K562 (cell line): ENCODE results near the gene PTK7. TPM values are rescaled to one million over a fixed set of nuclear protein-coding genes. Genes with fewer than 3 reads are reported as not detected.
A peak's percentile ranks its signal among the peaks of the same experiment; 100 is the strongest.

Experiments used
- ATAC-seq: fragments of 200-7000 bp; cut with Tn5 transposase; 3 replicates; pipeline ENCODE4 v1.9.1; 2020; ENCODE audit warnings: moderate library complexity
- BruUV-seq: library from RNA; stranded (reverse); fragments of 400-500 nt; replicated peaks from 2 replicates; lab custom pipeline; 2021; lab: Mats Ljungman, UMichigan
- CTCF ChIA-PET: fragments of 300-600 bp; formaldehyde crosslinking; extraction: SDS; loops from one replicate; lab custom pipeline; 2021; ENCODE audit warnings: low intra/inter-chr PET ratio; lab: Yijun Ruan, JAX
- POLR2A ChIA-PET: fragments of 300-600, 350-650 bp; sonication (Branson Sonifier 250); formaldehyde crosslinking; extraction: SDS; loops from one replicate; lab custom pipeline; 2021; ENCODE audit warnings: antibody characterized with exemption, inconsistent platforms; lab: Yijun Ruan, JAX
- DNase-seq, 4 experiments: peaks; one replicate each; pipeline versions ENCODE4 v3.0.0 to v3.0.0-alpha.2; 2011 to 2018; ENCODE audit warnings: low spot score in 3 of 4, mixed read lengths in 3 of 4; ENCODE audit errors: extremely low read depth in 1 of 4
- FAIRE-seq: peaks from 2 replicates; lab custom pipeline; 2011; peaks lifted over from hg19 to GRCh38; lab: Jason Lieb, UNC
- H2AFZ ChIP-seq: 2 replicates; pipeline ENCODE4 v1.6.0; 2011; ENCODE audit warnings: low read depth, low read length, control low read depth, inconsistent platforms
- H3K27ac ChIP-seq: fragments of 200-600 bp; 3 replicates; pipeline ENCODE4 v1.8.0; 2011; ENCODE audit warnings: low read depth, mild to moderate bottlenecking, control low read depth, inconsistent platforms, low read length, moderate library complexity, mixed read lengths; ENCODE audit errors: extremely low read depth
- H3K27me3 ChIP-seq, 2 experiments: fragments of 300-600 bp in 1 of 2; 2 replicates in 1 of 2; 3 replicates in 1 of 2; pipeline versions ENCODE4 v1.6.0 to v1.8.0; 2011; ENCODE audit warnings: inconsistent platforms in 2 of 2, low read length in 2 of 2, mild to moderate bottlenecking in 1 of 2, mixed read lengths in 1 of 2, moderate library complexity in 1 of 2; ENCODE audit not compliant: control insufficient read depth in 2 of 2, insufficient read depth in 2 of 2
- H3K36me3 ChIP-seq: fragments of 300-600 bp; 3 replicates; pipeline ENCODE4 v1.8.0; 2011; ENCODE audit warnings: mild to moderate bottlenecking, low read length, inconsistent platforms; ENCODE audit not compliant: control insufficient read depth, insufficient read depth
- H3K4me1 ChIP-seq, 2 experiments: fragments of 200-600 bp in 1 of 2; replicated peaks in 1 of 2; 2 replicates in 1 of 2; 3 replicates in 1 of 2; pipeline versions ENCODE4 v1.5.1 to v1.8.0; 2011; ENCODE audit warnings: inconsistent platforms in 2 of 2, low read length in 2 of 2, mild to moderate bottlenecking in 1 of 2, mixed read lengths in 1 of 2, moderate library complexity in 1 of 2; ENCODE audit not compliant: control insufficient read depth in 2 of 2, insufficient read depth in 2 of 2
- H3K4me2 ChIP-seq: 2 replicates; pipeline ENCODE4 v1.6.1; 2011; ENCODE audit warnings: low read length, control low read depth, inconsistent platforms, mixed read lengths; ENCODE audit not compliant: insufficient read depth
- H3K4me3 ChIP-seq: fragments of 200-600 bp; sonication (generic), shearing (Covaris generic); 2 replicates; pipeline ENCODE4 v1.5.1; 2016; ENCODE audit warnings: control low read depth, inconsistent platforms
- H3K79me2 ChIP-seq: fragments of 200-600 bp; 3 replicates; pipeline ENCODE4 v1.8.0; 2011; ENCODE audit warnings: low read length, inconsistent platforms; ENCODE audit not compliant: control insufficient read depth, insufficient read depth
- H3K9ac ChIP-seq, 2 experiments: 2 replicates each; pipeline versions ENCODE4 v1.6.0 to v1.6.1; 2011; ENCODE audit warnings: low read depth in 2 of 2, low read length in 2 of 2, control low read depth in 1 of 2, inconsistent platforms in 1 of 2, mild to moderate bottlenecking in 1 of 2, mixed read lengths in 1 of 2; ENCODE audit not compliant: insufficient read depth in 1 of 2
- H3K9me1 ChIP-seq: one replicate; pipeline ENCODE4 v1.6.0; 2011; ENCODE audit warnings: inconsistent platforms, mild to moderate bottlenecking, low read length, moderate library complexity; ENCODE audit not compliant: control insufficient read depth, insufficient read depth
- H3K9me3 ChIP-seq: replicated peaks from 2 replicates; pipeline ENCODE4 v1.5.1; 2011; ENCODE audit warnings: low read depth, low read length, inconsistent platforms; ENCODE audit not compliant: control insufficient read depth, insufficient read depth
- H4K20me1 ChIP-seq: replicated peaks from 2 replicates; pipeline ENCODE4 v1.6.1; 2011; ENCODE audit warnings: low read length, inconsistent platforms, mixed read lengths; ENCODE audit not compliant: control insufficient read depth, insufficient read depth
- CTBP1 ChIP-seq: fragments of 450-650 bp; IDR thresholded peaks from 2 replicates; pipeline ENCODE4 v1.6.1; 2016; ENCODE audit warnings: borderline replicate concordance
- ESRRB ChIP-seq: fragments of 250-450 bp; sonication (Bioruptor Pico); IDR thresholded peaks from 2 replicates; pipeline ENCODE4 v1.5.0; 2020; ENCODE audit warnings: mild to moderate bottlenecking, moderate library complexity, borderline replicate concordance
- FOXP1 ChIP-seq: sonication (generic); formaldehyde crosslinking; IDR thresholded peaks from 2 replicates; pipeline ENCODE4 v1.8.0; 2022; ENCODE audit warnings: mild to moderate bottlenecking, missing genetic modification reagents
- KAT8 ChIP-seq: fragments of 450-650 bp; IDR thresholded peaks from 2 replicates; pipeline ENCODE4 v1.6.1; 2016; ENCODE audit warnings: low read depth, mild to moderate bottlenecking
- MTA3 ChIP-seq: fragments of 450-650 bp; formaldehyde crosslinking; IDR thresholded peaks from 2 replicates; pipeline ENCODE4 v1.6.1; 2017; ENCODE audit warnings: mild to moderate bottlenecking, borderline replicate concordance
- SAP30 ChIP-seq: fragments of 200-600 bp; sonication (generic); IDR thresholded peaks from 2 replicates; pipeline ENCODE4 v1.6.1; 2012; ENCODE audit warnings: borderline replicate concordance, low read depth, mild to moderate bottlenecking, moderate library complexity, low read length, control low read depth, inconsistent platforms; ENCODE audit not compliant: insufficient read depth, poor library complexity, severe bottlenecking
- SNRNP70 ChIP-seq: fragments of 200-400 bp; formaldehyde crosslinking; optimal IDR thresholded peaks from 2 replicates; pipeline ENCODE3; 2017; ENCODE audit warnings: low read depth, low read length
- TAF1 ChIP-seq: IDR thresholded peaks from 2 replicates; pipeline ENCODE4 v1.6.1; 2011; ENCODE audit warnings: mild to moderate bottlenecking, low read length, moderate library complexity; ENCODE audit not compliant: insufficient read depth, control insufficient read depth, severe bottlenecking; ENCODE audit errors: extremely low read depth
- ZFPM2 ChIP-seq: fragments of 250-450 bp; sonication (Bioruptor Pico); IDR thresholded peaks from 2 replicates; pipeline ENCODE4 v1.5.1; 2022; ENCODE audit warnings: mild to moderate bottlenecking
- ZNF12 ChIP-seq: sonication (generic); formaldehyde crosslinking; IDR thresholded peaks from 2 replicates; pipeline ENCODE4 v1.4.0; 2020; ENCODE audit warnings: mild to moderate bottlenecking, missing genetic modification reagents
- WGBS: fragments of 100-300 bp; shearing (Covaris generic); methylation state at CpG from one replicate; pipeline ENCODE4 v1.1.6; 2016; ENCODE audit warnings: low coverage, mixed read lengths; ENCODE audit not compliant: insufficient coverage; ENCODE audit errors: missing lambda C conversion rate; 5-methylcytosine and 5-hydroxymethylcytosine counted together
- in situ Hi-C: fragments of 300-500 bp; cut with MboI; formaldehyde crosslinking; loops from 4 replicates; pipeline ENCODE4 v1.15.0; 2018; ENCODE audit warnings: inconsistent platforms, mixed read lengths
- intact Hi-C: fragments of 100-400 bp; cut with micrococcal nuclease; formaldehyde crosslinking; loops from 2 replicates; pipeline ENCODE4 v1.14.2; 2022
- polyA plus RNA-seq, 8 experiments: library from polyadenylated mRNA; depleted of rRNA in 4 of 8; stranded (reverse) in 5 of 8; unstranded in 3 of 8; fragments of >200 nt; fragmentation: Nextera tagmentation in 2 of 8; fragmentation: Illumina TruSeq in 1 of 8; extraction: Ambion mirVana in 2 of 8; extraction: Trizol in 1 of 8; gene quantifications; 2 replicates each; pipeline versions ENCODE4 v1.2.1 to v1.2.3, GENCODE V29; 2011 to 2014; ENCODE audit warnings: inconsistent platforms in 1 of 8, missing spikeins in 1 of 8
- total RNA-seq, 7 experiments: library from RNA; depleted of rRNA in 6 of 7; stranded (reverse); fragments of >200 nt in 6 of 7; fragmentation: Illumina TruSeq in 2 of 7; extraction: Trizol in 2 of 7; gene quantifications; 2 replicates each; pipeline versions ENCODE4 v1.2.1 to v1.2.3, GENCODE V29; 2011 to 2021; ENCODE audit warnings: low replicate concordance in 1 of 7
- TF ChIP-seq, protein P1 (sequence below): fragments of 250-450 bp; sonication (Bioruptor Pico); IDR thresholded peaks from 2 replicates; pipeline ENCODE4 v1.8.0; 2021; ENCODE audit warnings: borderline replicate concordance, mild to moderate bottlenecking, moderate library complexity; ENCODE audit not compliant: poor library complexity, severe bottlenecking
- TF ChIP-seq, protein P2 (sequence below): fragments of 450-650 bp; IDR thresholded peaks from 2 replicates; pipeline ENCODE4 v1.6.1; 2017; ENCODE audit warnings: antibody characterized with exemption, mild to moderate bottlenecking
- TF ChIP-seq, protein P3 (sequence below): sonication (generic); formaldehyde crosslinking; IDR thresholded peaks from 2 replicates; pipeline ENCODE4 v1.8.1; 2023; ENCODE audit warnings: mild to moderate bottlenecking, missing genetic modification reagents

PTK7 gene
- total and polyA plus RNA-seq, 9 of the 15 experiments (the other 6 are each of a cell fraction or from before 2014, with no cell fraction given): 0.20 to 6.8 (median 4.2) TPM

DNA sequence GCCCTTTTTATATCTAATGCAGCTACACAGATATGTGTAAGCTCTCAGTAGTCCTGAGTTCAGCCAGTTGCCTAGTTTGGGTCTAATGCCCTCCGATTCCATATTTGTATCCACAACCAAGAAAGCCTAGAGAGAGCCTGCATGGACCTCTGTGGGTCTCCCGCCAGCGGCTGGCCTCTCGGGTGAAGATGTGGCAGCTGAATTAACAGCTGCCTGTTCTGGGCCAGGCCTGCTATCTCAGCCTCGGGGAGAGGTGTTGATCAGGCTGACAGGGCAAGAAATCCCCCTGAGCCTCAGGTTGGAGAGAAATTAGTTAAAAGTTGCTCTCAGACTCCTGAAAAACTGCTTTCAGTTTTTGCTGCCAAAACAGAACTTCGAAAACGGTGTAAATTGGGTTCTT is 19.8 kb downstream of the PTK7 start:
- peak overlapping the region; percentile 4; the same call in 2 of the 3 replicates for H3K27ac ChIP-seq
- no peaks in the 10 kb centered on the region for H3K36me3 ChIP-seq
- no peaks in the 10 kb centered on the region for H3K27me3 ChIP-seq
- ChIA-PET POLR2A (interaction anchor here (0.6 to 2.5 kb wide), 11 partner anchors 7 to 85 kb away, joined by 3 to 11 read pairs (median 3); partner anchors contain the start of gene KLHDC3), CTCF (no interaction called here)
- FAIRE-seq (no peak), ATAC-seq (peak; percentile 9; the same call in 1 of the 3 replicates), DNase-seq (peak in 1 of 4 experiments; percentile 29)
- WGBS: 49% methylated on average over 7 of the region's 7 CpGs
- peak overlapping the region in 1 of 2 experiments; percentile 87; a peak in 1 of 4 replicates for H3K9ac ChIP-seq
- in situ Hi-C loops: no loop called here
- BruUV-seq: no TSS peak
- no peak overlapping the region for H3K4me3 ChIP-seq
- peaks cover 22 to 27% of the 10 kb centered on the region in 2 experiments for H3K4me1 ChIP-seq
- no peaks in the 10 kb centered on the region for H3K79me2 ChIP-seq
- intact Hi-C loops: no loop called here
- peak overlapping the region; percentile 41 for H2AFZ ChIP-seq
- H3K9me1 ChIP-seq: no peaks in the 10 kb centered on the region
- peak overlapping the region; percentile 0; the same call in 1 of the 2 replicates for H3K4me2 ChIP-seq
- no peaks in the 10 kb centered on the region for H4K20me1 ChIP-seq
- TF ChIP-seq FOXP1 (CRISPR knock-in tag) (no peak), KAT8 (no peak), SNRNP70 (no peak), MTA3 (no peak), TAF1 (no peak), SAP30 (no peak), CTBP1 (no peak), ZNF12 (no peak), ESRRB (no peak), ZFPM2 (CRISPR knock-in tag) (no peak)
- TF ChIP-seq, protein P1, sequence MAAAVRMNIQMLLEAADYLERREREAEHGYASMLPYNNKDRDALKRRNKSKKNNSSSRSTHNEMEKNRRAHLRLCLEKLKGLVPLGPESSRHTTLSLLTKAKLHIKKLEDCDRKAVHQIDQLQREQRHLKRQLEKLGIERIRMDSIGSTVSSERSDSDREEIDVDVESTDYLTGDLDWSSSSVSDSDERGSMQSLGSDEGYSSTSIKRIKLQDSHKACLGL (CRISPR knock-in tag): no peak
- TF ChIP-seq, protein P2, sequence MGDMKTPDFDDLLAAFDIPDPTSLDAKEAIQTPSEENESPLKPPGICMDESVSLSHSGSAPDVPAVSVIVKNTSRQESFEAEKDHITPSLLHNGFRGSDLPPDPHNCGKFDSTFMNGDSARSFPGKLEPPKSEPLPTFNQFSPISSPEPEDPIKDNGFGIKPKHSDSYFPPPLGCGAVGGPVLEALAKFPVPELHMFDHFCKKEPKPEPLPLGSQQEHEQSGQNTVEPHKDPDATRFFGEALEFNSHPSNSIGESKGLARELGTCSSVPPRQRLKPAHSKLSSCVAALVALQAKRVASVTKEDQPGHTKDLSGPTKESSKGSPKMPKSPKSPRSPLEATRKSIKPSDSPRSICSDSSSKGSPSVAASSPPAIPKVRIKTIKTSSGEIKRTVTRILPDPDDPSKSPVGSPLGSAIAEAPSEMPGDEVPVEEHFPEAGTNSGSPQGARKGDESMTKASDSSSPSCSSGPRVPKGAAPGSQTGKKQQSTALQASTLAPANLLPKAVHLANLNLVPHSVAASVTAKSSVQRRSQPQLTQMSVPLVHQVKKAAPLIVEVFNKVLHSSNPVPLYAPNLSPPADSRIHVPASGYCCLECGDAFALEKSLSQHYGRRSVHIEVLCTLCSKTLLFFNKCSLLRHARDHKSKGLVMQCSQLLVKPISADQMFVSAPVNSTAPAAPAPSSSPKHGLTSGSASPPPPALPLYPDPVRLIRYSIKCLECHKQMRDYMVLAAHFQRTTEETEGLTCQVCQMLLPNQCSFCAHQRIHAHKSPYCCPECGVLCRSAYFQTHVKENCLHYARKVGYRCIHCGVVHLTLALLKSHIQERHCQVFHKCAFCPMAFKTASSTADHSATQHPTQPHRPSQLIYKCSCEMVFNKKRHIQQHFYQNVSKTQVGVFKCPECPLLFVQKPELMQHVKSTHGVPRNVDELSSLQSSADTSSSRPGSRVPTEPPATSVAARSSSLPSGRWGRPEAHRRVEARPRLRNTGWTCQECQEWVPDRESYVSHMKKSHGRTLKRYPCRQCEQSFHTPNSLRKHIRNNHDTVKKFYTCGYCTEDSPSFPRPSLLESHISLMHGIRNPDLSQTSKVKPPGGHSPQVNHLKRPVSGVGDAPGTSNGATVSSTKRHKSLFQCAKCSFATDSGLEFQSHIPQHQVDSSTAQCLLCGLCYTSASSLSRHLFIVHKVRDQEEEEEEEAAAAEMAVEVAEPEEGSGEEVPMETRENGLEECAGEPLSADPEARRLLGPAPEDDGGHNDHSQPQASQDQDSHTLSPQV: 0 out of 2 replicates have a peak, but pooled peaks have one; percentile 4
- TF ChIP-seq, protein P3, sequence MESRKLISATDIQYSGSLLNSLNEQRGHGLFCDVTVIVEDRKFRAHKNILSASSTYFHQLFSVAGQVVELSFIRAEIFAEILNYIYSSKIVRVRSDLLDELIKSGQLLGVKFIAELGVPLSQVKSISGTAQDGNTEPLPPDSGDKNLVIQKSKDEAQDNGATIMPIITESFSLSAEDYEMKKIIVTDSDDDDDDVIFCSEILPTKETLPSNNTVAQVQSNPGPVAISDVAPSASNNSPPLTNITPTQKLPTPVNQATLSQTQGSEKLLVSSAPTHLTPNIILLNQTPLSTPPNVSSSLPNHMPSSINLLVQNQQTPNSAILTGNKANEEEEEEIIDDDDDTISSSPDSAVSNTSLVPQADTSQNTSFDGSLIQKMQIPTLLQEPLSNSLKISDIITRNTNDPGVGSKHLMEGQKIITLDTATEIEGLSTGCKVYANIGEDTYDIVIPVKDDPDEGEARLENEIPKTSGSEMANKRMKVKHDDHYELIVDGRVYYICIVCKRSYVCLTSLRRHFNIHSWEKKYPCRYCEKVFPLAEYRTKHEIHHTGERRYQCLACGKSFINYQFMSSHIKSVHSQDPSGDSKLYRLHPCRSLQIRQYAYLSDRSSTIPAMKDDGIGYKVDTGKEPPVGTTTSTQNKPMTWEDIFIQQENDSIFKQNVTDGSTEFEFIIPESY (CRISPR knock-in tag): peak; percentile 80
- no peaks in the 10 kb centered on the region for H3K9me3 ChIP-seq
